HepG2 (cell line): ENCODE results near the gene CKS1B. TPM values are rescaled to one million over a fixed set of nuclear protein-coding genes. Genes with fewer than 3 reads are reported as not detected.
A peak's percentile ranks its signal among the peaks of the same experiment; 100 is the strongest.

ENCODE experiments used
- AHR ChIP-seq: IDR thresholded peaks from 2 replicates; pipeline ENCODE4 v1.6.1; 2018; ENCODE audit warnings: missing genetic modification reagents, missing compliant biosample characterization
- CREB1 ChIP-seq, 2 experiments: fragments of 450-650 bp in 1 of 2; IDR thresholded peaks; 2 replicates each; pipeline ENCODE4 v1.6.1; 2016 to 2017; ENCODE audit warnings: control low read depth in 1 of 2, mild to moderate bottlenecking in 1 of 2, missing compliant biosample characterization in 1 of 2, missing genetic modification characterization in 1 of 2
- GFI1 ChIP-seq: sonication (generic); formaldehyde crosslinking; IDR thresholded peaks from 2 replicates; pipeline ENCODE4 v1.5.0; 2020; ENCODE audit warnings: missing genetic modification reagents, mild to moderate bottlenecking, borderline replicate concordance
- IKZF1 ChIP-seq: fragments of 450-650 bp; IDR thresholded peaks from 2 replicates; pipeline ENCODE4 v1.7.1; 2016
- IRF2 ChIP-seq: IDR thresholded peaks from 2 replicates; pipeline ENCODE4 v1.6.1; 2018; ENCODE audit warnings: missing genetic modification reagents, missing compliant biosample characterization
- KDM6A ChIP-seq: IDR thresholded peaks from 2 replicates; pipeline ENCODE4 v1.6.1; 2016; ENCODE audit warnings: low read depth
- KMT2A ChIP-seq: sonication (generic); formaldehyde crosslinking; IDR thresholded peaks from 2 replicates; pipeline ENCODE4 v1.4.0; 2020; ENCODE audit warnings: missing genetic modification reagents
- MXD3 ChIP-seq: IDR thresholded peaks from 2 replicates; pipeline ENCODE4 v1.6.1; 2016; ENCODE audit warnings: mild to moderate bottlenecking, missing biosample characterization, missing genetic modification reagents
- NCOR1 ChIP-seq: fragments of 200-600 bp; sonication (generic); IDR thresholded peaks from 2 replicates; pipeline ENCODE4 v1.7.0; 2017; ENCODE audit warnings: antibody characterized with exemption, low read length, borderline replicate concordance
- NFYC ChIP-seq: IDR thresholded peaks from 2 replicates; pipeline ENCODE4 v1.6.1; 2016; ENCODE audit warnings: missing genetic modification reagents, missing compliant biosample characterization
- PBX2 ChIP-seq: IDR thresholded peaks from 2 replicates; pipeline ENCODE4 v1.6.1; 2016; ENCODE audit warnings: control low read depth
- PHF8 ChIP-seq: sonication (generic); formaldehyde crosslinking; IDR thresholded peaks from 2 replicates; pipeline ENCODE4 v1.5.0; 2020; ENCODE audit warnings: missing genetic modification reagents
- REPIN1 ChIP-seq: sonication (generic); formaldehyde crosslinking; IDR thresholded peaks from 2 replicates; pipeline ENCODE4 v1.8.0; 2022; ENCODE audit warnings: missing genetic modification reagents, low read depth, mild to moderate bottlenecking, borderline replicate concordance
- SIX1 ChIP-seq: sonication (generic); formaldehyde crosslinking; IDR thresholded peaks from 2 replicates; pipeline ENCODE4 v1.4.0; 2020; ENCODE audit warnings: missing genetic modification reagents, borderline replicate concordance
- SMARCC2 ChIP-seq: fragments of 450-650 bp; IDR thresholded peaks from 2 replicates; pipeline ENCODE4 v1.6.1; 2017; ENCODE audit warnings: antibody characterized with exemption, mild to moderate bottlenecking
- SRY ChIP-seq: sonication (generic); formaldehyde crosslinking; IDR thresholded peaks from 2 replicates; pipeline ENCODE4 v1.8.0; 2022; ENCODE audit warnings: mild to moderate bottlenecking, missing genetic modification reagents
- TARDBP ChIP-seq: sonication (generic); formaldehyde crosslinking; IDR thresholded peaks from 2 replicates; pipeline ENCODE4 v1.8.0; 2022; ENCODE audit warnings: mild to moderate bottlenecking, missing genetic modification reagents
- TRIM24 ChIP-seq: sonication (generic); formaldehyde crosslinking; IDR thresholded peaks from 2 replicates; pipeline ENCODE4 v1.8.0; 2022; ENCODE audit warnings: mild to moderate bottlenecking, missing genetic modification reagents
- ZFP36L2 ChIP-seq: sonication (generic); formaldehyde crosslinking; IDR thresholded peaks from 2 replicates; pipeline ENCODE4 v1.4.0; 2020; ENCODE audit warnings: missing genetic modification reagents
- ZNF224 ChIP-seq: sonication (generic); formaldehyde crosslinking; IDR thresholded peaks from 2 replicates; pipeline ENCODE4 v1.5.0; 2020; ENCODE audit warnings: mild to moderate bottlenecking, missing genetic modification reagents
- ZNF354B ChIP-seq: sonication (generic); formaldehyde crosslinking; IDR thresholded peaks from 2 replicates; pipeline ENCODE4 v1.8.0; 2022; ENCODE audit warnings: mild to moderate bottlenecking, missing genetic modification reagents
- ZNF367 ChIP-seq: sonication (generic); formaldehyde crosslinking; IDR thresholded peaks from 2 replicates; pipeline ENCODE4 v1.4.0; 2020; ENCODE audit warnings: missing genetic modification reagents, borderline replicate concordance
- ZNF580 ChIP-seq: IDR thresholded peaks from 2 replicates; pipeline ENCODE4 v1.6.1; 2016; ENCODE audit warnings: low read depth, borderline replicate concordance
- ZNF644 ChIP-seq: IDR thresholded peaks from 2 replicates; pipeline ENCODE4 v1.6.1; 2016; ENCODE audit warnings: low read depth
- ZNF777 ChIP-seq: sonication (generic); formaldehyde crosslinking; IDR thresholded peaks from 2 replicates; pipeline ENCODE4 v1.4.0; 2020; ENCODE audit warnings: missing genetic modification reagents
- ZNF878 ChIP-seq: sonication (generic); formaldehyde crosslinking; IDR thresholded peaks from 2 replicates; pipeline ENCODE4 v1.8.1; 2023; ENCODE audit warnings: mild to moderate bottlenecking, missing genetic modification reagents, moderate library complexity
- ZSCAN22 ChIP-seq: sonication (generic); formaldehyde crosslinking; IDR thresholded peaks from 2 replicates; pipeline ENCODE4 v1.4.0; 2020; ENCODE audit warnings: mild to moderate bottlenecking, missing genetic modification reagents
- polyA plus RNA-seq, 8 experiments: library from polyadenylated mRNA; depleted of rRNA in 3 of 8; stranded (reverse) in 7 of 8; unstranded in 1 of 8; fragments of >200 nt; fragmentation: Illumina TruSeq in 4 of 8; extraction: Trizol in 4 of 8; gene quantifications; 2 replicates each; pipeline versions ENCODE4 v1.2.1 to v1.2.3, GENCODE V29; 2011 to 2016; ENCODE audit warnings: low read depth in 4 of 8, missing spikeins in 1 of 8, mixed read lengths in 1 of 8; ENCODE audit not compliant: insufficient read depth in 1 of 8
- total RNA-seq, 5 experiments: library from RNA; depleted of rRNA; stranded (reverse); fragments of >200 nt; fragmentation: Illumina TruSeq; extraction: Trizol; gene quantifications; 2 replicates each; pipeline ENCODE4 v1.2.3, GENCODE V29; 2016; ENCODE audit warnings: low read depth in 1 of 5
- TF ChIP-seq, protein P1 (sequence below): sonication (generic); formaldehyde crosslinking; IDR thresholded peaks from 2 replicates; pipeline ENCODE4 v1.8.1; 2023; ENCODE audit warnings: mild to moderate bottlenecking, moderate library complexity, missing genetic modification reagents
- TF ChIP-seq, protein P2 (sequence below): sonication (generic); formaldehyde crosslinking; IDR thresholded peaks from 2 replicates; pipeline ENCODE4 v1.4.0; 2020; ENCODE audit warnings: missing genetic modification reagents, mild to moderate bottlenecking, borderline replicate concordance

The CKS1B gene
- total and polyA plus RNA-seq, 2 of the 13 experiments (the other 11 are each of a cell fraction or from before 2014, with no cell fraction given), result 217 to 222 TPM

- no peak for TF ChIP-seq TARDBP (CRISPR knock-in tag)
- no peak for TF ChIP-seq PBX2
- TF ChIP-seq TRIM24 (CRISPR knock-in tag), result no peak
- no peak for TF ChIP-seq SMARCC2
- TF ChIP-seq IKZF1, result no peak
- no peak; the same call in 1 of the 2 replicates for TF ChIP-seq ZNF777 (CRISPR knock-in tag)
- no peak for TF ChIP-seq ZNF224 (CRISPR knock-in tag)
- no peak for TF ChIP-seq SIX1 (CRISPR knock-in tag)
- no peak for TF ChIP-seq ZNF580 (CRISPR knock-in tag)
- 0 out of 2 replicates have a peak, but pooled peaks have one; percentile 43 for TF ChIP-seq ZNF878 (CRISPR knock-in tag)
- peak; percentile 51 for TF ChIP-seq PHF8 (CRISPR knock-in tag)
- no peak for TF ChIP-seq MXD3 (CRISPR knock-in tag)
- no peak for TF ChIP-seq ZSCAN22 (CRISPR knock-in tag)
- no peak for TF ChIP-seq REPIN1
- no peak for TF ChIP-seq ZFP36L2 (CRISPR knock-in tag)
- TF ChIP-seq AHR (CRISPR knock-in tag), result no peak
- no peak for TF ChIP-seq KDM6A (CRISPR knock-in tag)
- TF ChIP-seq, protein P1, sequence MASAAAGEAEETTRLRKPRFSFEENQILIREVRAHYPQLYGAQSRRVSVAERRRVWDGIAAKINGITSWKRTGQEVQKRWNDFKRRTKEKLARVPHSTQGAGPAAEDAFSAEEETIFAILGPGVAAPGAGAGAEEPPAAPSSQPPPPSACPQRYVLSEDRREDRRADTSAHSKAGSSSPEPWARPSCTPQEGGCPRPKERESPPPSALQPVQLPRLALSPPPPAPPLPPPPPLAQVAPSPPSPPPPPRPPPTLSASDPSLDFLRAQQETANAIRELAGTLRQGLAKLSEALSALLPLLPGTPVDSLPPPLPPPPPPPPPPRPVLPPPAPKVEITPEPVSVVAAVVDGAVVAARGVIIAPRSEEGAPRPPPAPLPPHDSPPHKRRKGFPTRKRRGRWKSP (CRISPR knock-in tag), result peak; percentile 50
- TF ChIP-seq CREB1 (IDR thresholded peaks at IDR 0.05), result no peak
- TF ChIP-seq CREB1 (CRISPR knock-in tag; IDR thresholded peaks at IDR 0.05), result no peak
- no peak for TF ChIP-seq IRF2 (CRISPR knock-in tag)
- TF ChIP-seq NCOR1, result no peak
- TF ChIP-seq NFYC (CRISPR knock-in tag), result no peak
- no peak for TF ChIP-seq KMT2A
- TF ChIP-seq, protein P2, sequence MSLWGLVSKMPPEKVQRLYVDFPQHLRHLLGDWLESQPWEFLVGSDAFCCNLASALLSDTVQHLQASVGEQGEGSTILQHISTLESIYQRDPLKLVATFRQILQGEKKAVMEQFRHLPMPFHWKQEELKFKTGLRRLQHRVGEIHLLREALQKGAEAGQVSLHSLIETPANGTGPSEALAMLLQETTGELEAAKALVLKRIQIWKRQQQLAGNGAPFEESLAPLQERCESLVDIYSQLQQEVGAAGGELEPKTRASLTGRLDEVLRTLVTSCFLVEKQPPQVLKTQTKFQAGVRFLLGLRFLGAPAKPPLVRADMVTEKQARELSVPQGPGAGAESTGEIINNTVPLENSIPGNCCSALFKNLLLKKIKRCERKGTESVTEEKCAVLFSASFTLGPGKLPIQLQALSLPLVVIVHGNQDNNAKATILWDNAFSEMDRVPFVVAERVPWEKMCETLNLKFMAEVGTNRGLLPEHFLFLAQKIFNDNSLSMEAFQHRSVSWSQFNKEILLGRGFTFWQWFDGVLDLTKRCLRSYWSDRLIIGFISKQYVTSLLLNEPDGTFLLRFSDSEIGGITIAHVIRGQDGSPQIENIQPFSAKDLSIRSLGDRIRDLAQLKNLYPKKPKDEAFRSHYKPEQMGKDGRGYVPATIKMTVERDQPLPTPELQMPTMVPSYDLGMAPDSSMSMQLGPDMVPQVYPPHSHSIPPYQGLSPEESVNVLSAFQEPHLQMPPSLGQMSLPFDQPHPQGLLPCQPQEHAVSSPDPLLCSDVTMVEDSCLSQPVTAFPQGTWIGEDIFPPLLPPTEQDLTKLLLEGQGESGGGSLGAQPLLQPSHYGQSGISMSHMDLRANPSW, result no peak
- TF ChIP-seq ZNF367 (CRISPR knock-in tag), result no peak
- no peak for TF ChIP-seq ZNF354B
- TF ChIP-seq SRY, result 0 out of 2 replicates have a peak, but pooled peaks have one; percentile 22
- no peak for TF ChIP-seq ZNF644
- TF ChIP-seq GFI1, result no peak
These were observed 28.8 kb downstream of the CKS1B start (continued) for GRCh38 chr1:155003227-155003765.
